Heart left ventricle (tissue), 16 donors: ENCODE results near the gene SMPD2. TPM values are rescaled to one million over a fixed set of nuclear protein-coding genes. Genes with fewer than 3 reads are reported as not detected.

Source experiments
- ATAC-seq, 4 donors: fragments of 200-7000 bp; cut with Tn5 transposase; one replicate each; pipeline ENCODE4 v1.9.1; 2020 to 2022; ENCODE audit warnings: moderate library complexity in 4 of 4, mild to moderate bottlenecking in 3 of 4, moderate number of reproducible peaks in 1 of 4
- DNase-seq, 5 donors: peaks; one replicate each; pipeline ENCODE4 v3.0.0-alpha.2; 2020
- H3K27ac ChIP-seq, 12 donors: fragments of 200-600 bp; sonication (generic) in 4 of 12; one replicate each; pipeline versions ENCODE4 v1.5.0 to v1.8.0; 2016 to 2022; ENCODE audit warnings: mild to moderate bottlenecking in 2 of 12
- H3K27me3 ChIP-seq, 9 donors: fragments of 200-600 bp; sonication (generic) in 2 of 9; one replicate each; pipeline versions ENCODE4 v1.5.1 to v1.8.0; 2016 to 2022; ENCODE audit warnings: mild to moderate bottlenecking in 3 of 9
- H3K36me3 ChIP-seq, 9 donors: fragments of 200-600 bp; sonication (generic) in 2 of 9; one replicate each; pipeline versions ENCODE4 v1.5.0 to v1.8.0; 2018 to 2022; ENCODE audit warnings: mild to moderate bottlenecking in 2 of 9
- H3K4me1 ChIP-seq, 12 donors: fragments of 200-600 bp; sonication (generic) in 4 of 12; one replicate each; pipeline versions ENCODE4 v1.5.0 to v1.8.0; 2016 to 2022; ENCODE audit warnings: mild to moderate bottlenecking in 3 of 12
- H3K4me3 ChIP-seq, 12 donors: fragments of 200-600 bp; sonication (generic) in 4 of 12; one replicate each; pipeline versions ENCODE4 v1.5.0 to v1.8.0; 2017 to 2022; ENCODE audit warnings: mild to moderate bottlenecking in 9 of 12, moderate library complexity in 4 of 12
- H3K9me3 ChIP-seq, 12 donors: fragments of 200-600 bp; sonication (generic) in 4 of 12; one replicate each; pipeline versions ENCODE4 v1.5.0 to v1.8.0; 2016 to 2022; ENCODE audit warnings: mild to moderate bottlenecking in 1 of 12
- POLR2A ChIP-seq, 2 donors: fragments of 450-650 bp; IDR thresholded peaks; one replicate each; pipeline ENCODE4 v1.6.1; 2017; ENCODE audit warnings: antibody characterized with exemption in 2 of 2, mild to moderate bottlenecking in 2 of 2, moderate library complexity in 2 of 2
- WGBS, 4 donors: extraction: QIAGEN DNeasy Blood & Tissue Kit in 2 of 4; methylation state at CpG; one replicate each; pipeline versions ENCODE4 v1.1.5 to v1.1.7; 2013 to 2018; 5-methylcytosine and 5-hydroxymethylcytosine counted together
- intact Hi-C, 10 donors: fragments of 100-400 bp; cut with DNase I; formaldehyde crosslinking; loops; one replicate each; pipeline versions ENCODE4 v1.11.1 to v1.14.2; 2022
- polyA plus RNA-seq, 2 donors: library from polyadenylated mRNA; stranded (reverse); fragments of 200-250 nt; gene quantifications; one replicate each; pipeline ENCODE4 v1.2.3, GENCODE V29; 2013
- total RNA-seq, 9 donors: library from RNA; depleted of rRNA in 2 of 9; stranded (reverse); fragments of >200 nt in 2 of 9; fragmentation: NEBNext Ultra II Directional in 3 of 9; extraction: Animal tissue kit (Norgen Biotek cat#: 25700) in 3 of 9; gene quantifications; one replicate each; pipeline versions ENCODE4 v1.1.0 to v1.2.4, GENCODE V29; 2016 to 2023
- TF ChIP-seq, protein P1 (sequence below), 12 donors: fragments of 200-600 bp; sonication (generic) in 4 of 12; IDR thresholded peaks; one replicate each; pipeline versions ENCODE4 v1.5.0 to v1.8.0; 2018 to 2022; ENCODE audit warnings: antibody characterized with exemption in 12 of 12, mild to moderate bottlenecking in 5 of 12
- donor health status: ischemic (EF 13 %, LVEDD 7.1; RV severe dilation, severe dysfunction).
- donor health status: healthy with polysubstance abuse.
- donor health status: DM: no; HTN: yes; CAD: no.
- donor health status: DM: no; HTN: no; CAD: no.
- donor health status: ischemic (EF 25% LVEDD 6.9; RV normal size, moderate dysfunction).
- donor health status: ischemic (EF 25% LVEDD 5.7; RV mildly dilated, moderate dysfunction).
- donor health status: healthy.
- donor health status: DM: yes; HTN: yes; CAD: no.
- donor health status: ischemic (EF 35%, LVEDD 5.7; RV mildly dilated, moderate dysfunction).
- donor health status: nonischemic (EF 11% LVEDD 7.7; RV severe dilation, severe dysfunction).
- donor health status: DM: yes; HTN: yes; CAD: no.
- donor health status: PGD.
- donor health status: ischemic (EF 29% LVEDD 5.4; RV normal size, mild dysfunction).
- donor health status: nonischemic (EF 23%, LVEDD 6.1; RV moderate dilation, normal function).

The SMPD2 gene
- total and polyA plus RNA-seq, 11 donors = 2.0 to 9.6 (median 4.2) TPM

DNA sequence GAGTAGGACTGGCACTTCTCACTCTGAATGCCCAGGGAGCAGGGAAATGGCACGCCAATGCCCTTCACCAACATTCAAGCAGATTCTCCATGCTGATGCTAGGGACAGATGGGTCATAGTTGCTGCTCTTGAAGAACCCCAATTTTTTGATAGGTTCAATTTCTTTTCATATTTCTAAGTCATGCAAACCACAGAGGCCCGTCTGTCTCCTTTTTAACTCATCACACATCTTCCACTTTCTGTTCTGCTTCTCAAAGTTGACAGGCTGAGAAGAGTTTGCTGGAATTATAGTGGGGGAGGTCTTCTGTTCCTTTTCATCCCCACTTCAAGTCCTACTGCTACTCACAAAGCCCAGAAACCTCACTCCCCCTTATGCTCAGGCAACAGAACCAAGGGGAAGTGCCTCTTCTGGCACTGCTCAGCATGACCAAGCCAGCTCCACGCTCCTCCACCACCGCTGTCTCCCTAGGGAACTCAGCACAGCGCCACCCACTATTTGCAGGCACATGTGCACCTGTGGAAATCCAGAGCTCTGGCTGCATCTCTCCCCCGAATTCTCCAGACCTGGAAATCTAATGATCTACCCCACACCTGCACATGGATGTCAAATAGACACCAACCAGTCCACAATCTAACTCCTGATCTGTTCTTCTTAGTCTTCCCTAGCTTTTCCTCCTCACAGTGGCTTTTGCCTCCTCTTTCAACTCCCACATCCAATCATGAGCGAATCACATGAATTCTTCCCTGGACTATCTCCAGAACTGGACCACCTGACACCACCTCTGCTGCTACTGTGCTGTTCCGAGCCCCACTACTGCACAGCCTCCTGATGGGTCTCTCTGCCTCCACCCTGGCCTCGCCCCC, 31.8 kb downstream of the SMPD2 start:
- no peak overlapping the region for H3K27ac ChIP-seq
- intact Hi-C loops = no loop called here
- no peaks in the 10 kb centered on the region for H3K9me3 ChIP-seq
- no peak overlapping the region for H3K4me3 ChIP-seq
- no peaks in the 10 kb centered on the region for H3K27me3 ChIP-seq
- H3K36me3 ChIP-seq = peaks cover 2 to 100% (median 94%) of the 10 kb centered on the region in 9 donors
- no peak for DNase-seq
- whole genome bisulfite sequencing, 4 donors = 92 to 96% (median 95%) methylated on average over 9 of the region's 9 CpGs
- no peak for TF ChIP-seq POLR2A (IDR thresholded peaks at IDR 0.05)
- no peak for ATAC-seq
- H3K4me1 ChIP-seq = peaks cover 0 to 12% (median 0%) of the 10 kb centered on the region in 12 donors

DNA sequence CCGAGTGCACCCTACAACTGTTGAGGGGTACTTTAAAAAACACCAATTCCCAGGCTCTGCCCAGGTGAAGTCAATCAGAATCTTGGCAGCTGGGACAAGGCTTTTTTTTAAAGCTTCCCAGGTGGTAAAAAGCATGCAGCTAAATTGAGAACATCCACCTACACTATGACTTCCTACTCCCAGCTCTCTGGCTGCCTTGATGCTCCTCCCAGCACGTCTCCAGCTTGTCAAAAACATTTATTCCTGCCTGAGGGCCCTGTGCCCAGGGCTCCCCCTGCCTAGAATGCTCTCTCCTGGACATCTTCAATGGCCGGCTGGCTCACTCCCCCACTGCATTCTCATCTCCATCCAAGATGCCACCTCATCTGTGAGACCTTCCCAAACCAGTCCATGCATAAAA, 32.6 kb downstream of the SMPD2 start:
- peaks cover 0 to 20% (median 0%) of the 10 kb centered on the region in 12 donors for H3K4me1 ChIP-seq
- TF ChIP-seq POLR2A (IDR thresholded peaks at IDR 0.05) = no peak
- TF ChIP-seq, protein P1, sequence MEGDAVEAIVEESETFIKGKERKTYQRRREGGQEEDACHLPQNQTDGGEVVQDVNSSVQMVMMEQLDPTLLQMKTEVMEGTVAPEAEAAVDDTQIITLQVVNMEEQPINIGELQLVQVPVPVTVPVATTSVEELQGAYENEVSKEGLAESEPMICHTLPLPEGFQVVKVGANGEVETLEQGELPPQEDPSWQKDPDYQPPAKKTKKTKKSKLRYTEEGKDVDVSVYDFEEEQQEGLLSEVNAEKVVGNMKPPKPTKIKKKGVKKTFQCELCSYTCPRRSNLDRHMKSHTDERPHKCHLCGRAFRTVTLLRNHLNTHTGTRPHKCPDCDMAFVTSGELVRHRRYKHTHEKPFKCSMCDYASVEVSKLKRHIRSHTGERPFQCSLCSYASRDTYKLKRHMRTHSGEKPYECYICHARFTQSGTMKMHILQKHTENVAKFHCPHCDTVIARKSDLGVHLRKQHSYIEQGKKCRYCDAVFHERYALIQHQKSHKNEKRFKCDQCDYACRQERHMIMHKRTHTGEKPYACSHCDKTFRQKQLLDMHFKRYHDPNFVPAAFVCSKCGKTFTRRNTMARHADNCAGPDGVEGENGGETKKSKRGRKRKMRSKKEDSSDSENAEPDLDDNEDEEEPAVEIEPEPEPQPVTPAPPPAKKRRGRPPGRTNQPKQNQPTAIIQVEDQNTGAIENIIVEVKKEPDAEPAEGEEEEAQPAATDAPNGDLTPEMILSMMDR (IDR thresholded peaks at IDR 0.05) = no peak
- no peak overlapping the region for H3K27ac ChIP-seq
- intact Hi-C loops = no loop called here
- H3K36me3 ChIP-seq = peaks cover 2 to 100% (median 88%) of the 10 kb centered on the region in 9 donors
- H3K27me3 ChIP-seq = no peaks in the 10 kb centered on the region
- no peaks in the 10 kb centered on the region for H3K9me3 ChIP-seq
- no peak for ATAC-seq
- 92 to 98% (median 95%) methylated on average over 3 of the region's 3 CpGs for WGBS, 4 donors
- H3K4me3 ChIP-seq = no peak overlapping the region
- no peak for DNase-seq

DNA sequence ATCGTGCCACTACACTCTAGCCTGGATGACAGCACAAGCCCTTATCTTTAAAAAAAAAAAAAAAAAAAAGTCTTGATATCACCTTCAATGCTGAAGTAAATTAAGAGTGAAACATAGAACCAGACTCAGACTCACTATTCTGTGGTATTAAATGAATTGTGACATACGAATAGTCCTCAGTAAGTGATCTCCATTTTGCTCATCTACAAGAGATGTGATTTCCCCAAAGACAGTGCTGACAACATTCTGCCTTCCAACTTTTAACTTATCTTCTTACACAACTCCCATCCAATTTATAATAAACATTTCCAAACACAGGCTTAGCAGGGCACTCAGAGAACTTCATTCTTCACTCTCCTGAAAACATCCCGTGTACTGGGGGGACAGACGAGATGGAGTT, 34.5 kb downstream of the SMPD2 start:
- intact Hi-C loops = no loop called here
- no peak for TF ChIP-seq POLR2A (IDR thresholded peaks at IDR 0.05)
- TF ChIP-seq, protein P1 (IDR thresholded peaks at IDR 0.05) = no peak
- Histone ChIP-seq H3K4me3 (no peak overlapping the region), H3K27me3 (no peaks in the 10 kb centered on the region), H3K27ac (no peak overlapping the region), H3K36me3 (peaks cover 2 to 95% (median 84%) of the 10 kb centered on the region in 9 donors), H3K4me1 (peaks cover 0 to 38% (median 15%) of the 10 kb centered on the region in 12 donors), H3K9me3 (no peaks in the 10 kb centered on the region)
- 86 to 91% (median 90%) methylated on average over 4 of the region's 4 CpGs for WGBS, 4 donors
- DNase-seq = no peak
- ATAC-seq = no peak

DNA sequence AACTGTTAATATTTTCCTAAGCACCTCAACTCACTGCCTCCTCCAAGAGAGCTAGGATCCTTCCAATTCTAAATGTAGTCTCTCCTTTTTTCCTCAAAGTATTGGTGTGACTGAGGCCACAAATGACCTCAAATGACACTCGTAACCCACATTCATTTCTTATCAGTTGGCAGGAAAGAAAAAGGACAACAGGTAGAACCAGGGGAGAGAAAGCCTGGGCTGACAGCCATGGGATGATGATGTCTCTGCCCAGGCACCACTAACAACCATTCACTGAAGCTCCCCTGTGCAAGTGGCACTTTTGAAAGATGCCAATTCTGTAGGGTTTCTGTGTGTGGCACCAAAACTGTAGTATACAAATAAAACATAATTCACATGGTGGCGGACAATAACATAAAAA, 35.1 kb downstream of the SMPD2 start:
- H3K9me3 ChIP-seq = no peaks in the 10 kb centered on the region
- TF ChIP-seq, protein P1 (IDR thresholded peaks at IDR 0.05) = no peak
- no peak for TF ChIP-seq POLR2A (IDR thresholded peaks at IDR 0.05)
- peaks cover 2 to 95% (median 80%) of the 10 kb centered on the region in 9 donors for H3K36me3 ChIP-seq
- peaks cover 0 to 45% (median 21%) of the 10 kb centered on the region in 12 donors for H3K4me1 ChIP-seq
- no peak for ATAC-seq
- no peak overlapping the region for H3K27ac ChIP-seq
- intact Hi-C loops = no loop called here
- DNase-seq = no peak
- H3K4me3 ChIP-seq = no peak overlapping the region
- no peaks in the 10 kb centered on the region for H3K27me3 ChIP-seq
- WGBS, 4 donors = 72 to 81% (median 77%) methylated on average over 2 of the region's 2 CpGs
